ENCODE data around the gene RAI1.
"Not testable (repeated sequence)": the region's sequence is repeated elsewhere in the genome, so short reads cannot be mapped to it uniquely, and the experiment has no call there.

Gene RAI1

GRCh38 chr17:17682293-17682736, 1.1 kb downstream of the RAI1 start:
- Histone ChIP-seq H3K4me1 (ENCODE audit: control insufficient read depth, insufficient read depth, low read length, poor library complexity, severe bottlenecking) (peaks cover 34% of the 10 kb centered on the region), H3K4me3 (ENCODE audit: extremely low read depth, insufficient read depth, low read length, poor library complexity, severe bottlenecking) (peak overlapping the region; percentile 88), H3K9me3 (ENCODE audit: control insufficient read depth, low read length) (no peaks in the 10 kb centered on the region), H3K27ac (ENCODE audit: low read depth, low read length, severe bottlenecking) (peak overlapping the region; percentile 92), H3K36me3 (ENCODE audit: control insufficient read depth, insufficient read depth, low read length) (peaks cover 4% of the 10 kb centered on the region)
- 1 to 2% methylated on average over 31 to 34 of the region's 49 CpGs for WGBS, 2 experiments (ENCODE audit: insufficient coverage in 2 of 2)

DNA sequence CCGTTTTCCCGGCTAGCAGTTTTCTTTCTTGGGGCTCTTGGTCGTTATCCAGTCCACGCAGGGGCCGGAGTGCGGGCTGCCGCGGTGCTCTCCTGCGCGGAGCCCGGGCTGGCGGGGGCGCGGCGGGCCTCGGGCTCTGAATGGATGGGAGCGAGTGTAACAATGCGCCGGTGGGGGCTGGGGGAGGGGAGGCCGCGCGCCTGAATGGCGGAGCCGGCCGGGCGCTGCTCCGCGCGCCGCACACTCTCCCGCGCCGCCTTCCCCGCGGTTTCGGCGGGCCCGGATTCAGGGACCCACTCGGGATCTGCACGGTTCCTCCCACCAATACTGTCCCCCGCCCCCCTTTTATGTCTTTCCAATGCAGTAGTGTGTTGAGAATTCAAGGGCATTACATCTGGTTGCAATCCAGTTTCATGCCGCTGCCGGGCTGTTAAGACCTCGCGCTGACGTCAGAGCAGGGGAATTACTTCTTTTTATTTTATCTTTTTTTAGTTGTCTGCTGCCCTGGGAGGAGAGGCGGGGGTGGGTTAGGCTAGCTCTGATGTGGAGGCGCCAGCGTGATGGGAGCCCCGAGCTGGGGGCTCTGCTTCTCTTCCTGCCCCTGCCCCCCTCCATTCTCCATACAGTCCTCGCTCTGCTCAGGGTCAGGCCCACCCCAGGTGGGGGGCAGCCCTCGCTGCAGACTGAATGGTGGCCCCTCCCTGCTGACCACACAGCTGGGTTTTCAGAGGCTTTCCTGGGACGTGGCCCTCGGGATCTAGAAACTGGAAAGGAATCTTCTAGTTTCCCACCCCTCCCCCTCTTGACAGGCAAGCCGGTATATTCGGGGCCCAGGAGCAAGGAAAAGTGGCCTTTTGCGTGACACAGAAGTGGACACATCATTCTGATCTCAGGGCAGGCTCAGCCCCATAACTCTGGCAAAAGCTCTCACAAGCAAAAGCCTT, 1.8 kb downstream of the RAI1 start:
- H3K9me3 ChIP-seq (ENCODE audit: control insufficient read depth, low read length) = no peaks in the 10 kb centered on the region
- 0 to 3% methylated on average over 24 to 43 of the region's 57 CpGs for WGBS, 2 experiments (ENCODE audit: insufficient coverage in 2 of 2)
- H3K4me1 ChIP-seq (ENCODE audit: control insufficient read depth, insufficient read depth, low read length, poor library complexity, severe bottlenecking) = peaks cover 35% of the 10 kb centered on the region
- H3K27ac ChIP-seq (ENCODE audit: low read depth, low read length, severe bottlenecking) = peak overlapping the region; percentile 92
- H3K36me3 ChIP-seq (ENCODE audit: control insufficient read depth, insufficient read depth, low read length) = peaks cover 4% of the 10 kb centered on the region
- H3K4me3 ChIP-seq (ENCODE audit: extremely low read depth, insufficient read depth, low read length, poor library complexity, severe bottlenecking) = peak overlapping the region; percentile 88

DNA sequence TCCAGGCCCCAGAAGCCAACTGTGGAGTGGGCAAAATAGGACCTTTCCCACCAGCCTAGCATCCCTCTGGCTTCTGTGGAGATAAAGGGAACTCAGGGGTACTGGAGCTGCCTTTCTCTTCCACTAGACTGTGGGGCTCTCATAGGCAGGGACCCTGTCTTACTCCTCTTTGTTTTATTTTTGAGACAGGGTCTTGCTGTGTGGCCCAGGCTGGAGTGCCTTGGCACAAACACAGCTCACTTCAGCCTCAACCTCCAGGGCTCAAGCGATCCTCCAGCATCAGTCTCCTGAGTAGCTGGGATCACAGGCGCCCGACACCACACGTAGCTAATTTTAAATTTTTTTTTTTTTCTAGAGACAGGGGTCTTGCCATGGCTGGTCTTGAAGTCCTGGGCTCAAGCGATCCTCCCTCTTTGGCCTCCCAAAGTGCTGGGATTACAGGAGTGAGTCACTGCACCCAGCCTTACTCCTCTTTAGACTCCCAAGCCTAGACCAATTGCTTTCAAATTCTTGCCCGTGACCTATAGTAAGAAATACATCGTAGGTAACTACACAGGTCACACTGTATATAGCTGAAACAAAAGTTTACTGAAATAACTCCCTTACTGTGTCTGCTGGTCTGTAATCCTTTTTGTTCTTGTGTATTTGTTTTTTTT, 2.6 kb downstream of the RAI1 start:
- H3K4me3 ChIP-seq (ENCODE audit: extremely low read depth, insufficient read depth, low read length, poor library complexity, severe bottlenecking) = peak overlapping the region; percentile 88
- peaks cover 35% of the 10 kb centered on the region for H3K4me1 ChIP-seq (ENCODE audit: control insufficient read depth, insufficient read depth, low read length, poor library complexity, severe bottlenecking)
- WGBS, 2 experiments (ENCODE audit: insufficient coverage in 2 of 2) = 77 to 80% methylated on average over 1 to 2 of the region's 7 CpGs
- H3K27ac ChIP-seq (ENCODE audit: low read depth, low read length, severe bottlenecking) = peak overlapping the region; percentile 92
- H3K36me3 ChIP-seq (ENCODE audit: control insufficient read depth, insufficient read depth, low read length) = peaks cover 4% of the 10 kb centered on the region
- H3K9me3 ChIP-seq (ENCODE audit: control insufficient read depth, low read length) = no peaks in the 10 kb centered on the region

GRCh38 chr17:17684906-17685774, 3.9 kb downstream of the RAI1 start:
- H3K4me3 ChIP-seq (ENCODE audit: extremely low read depth, insufficient read depth, low read length, poor library complexity, severe bottlenecking) = no peak overlapping the region
- WGBS, 2 experiments (ENCODE audit: insufficient coverage in 2 of 2) = 71 to 77% methylated on average over 14 to 15 of the region's 15 CpGs
- H3K36me3 ChIP-seq (ENCODE audit: control insufficient read depth, insufficient read depth, low read length) = peaks cover 4% of the 10 kb centered on the region
- peaks cover 35% of the 10 kb centered on the region for H3K4me1 ChIP-seq (ENCODE audit: control insufficient read depth, insufficient read depth, low read length, poor library complexity, severe bottlenecking)
- peak overlapping the region; percentile 94 for H3K27ac ChIP-seq (ENCODE audit: low read depth, low read length, severe bottlenecking)
- no peaks in the 10 kb centered on the region for H3K9me3 ChIP-seq (ENCODE audit: control insufficient read depth, low read length)

- WGBS, 2 experiments (ENCODE audit: insufficient coverage in 2 of 2) = 16 to 30% methylated on average over 9 to 13 of the region's 14 CpGs
- peak overlapping the region; percentile 94 for H3K27ac ChIP-seq (ENCODE audit: low read depth, low read length, severe bottlenecking)
- H3K4me3 ChIP-seq (ENCODE audit: extremely low read depth, insufficient read depth, low read length, poor library complexity, severe bottlenecking) = peak overlapping the region; percentile 3
These were observed 4.6 kb downstream of the RAI1 start for GRCh38 chr17:17685775-17686291.

DNA sequence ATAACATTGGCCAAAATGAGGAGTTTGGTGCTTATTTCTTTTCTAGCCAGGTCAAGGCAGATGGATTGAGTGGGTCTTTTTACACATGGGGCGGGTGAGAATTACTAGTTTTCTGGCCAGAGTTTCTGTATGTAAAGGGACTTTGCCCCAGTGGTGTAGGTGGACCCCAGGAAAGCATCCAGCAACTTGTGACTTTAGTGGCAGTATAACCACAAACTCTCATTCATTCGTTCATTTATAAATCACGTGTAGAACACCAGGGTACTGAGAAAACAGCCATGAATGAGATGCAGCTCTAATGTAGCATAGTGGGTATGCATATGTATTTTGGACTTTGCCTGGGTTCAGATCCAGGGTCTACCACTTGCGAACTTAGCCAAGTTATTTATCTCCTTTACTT, 8.1 kb downstream of the RAI1 start:
- WGBS, 2 experiments (ENCODE audit: insufficient coverage in 2 of 2) = 94 to 96% methylated on average over 2 to 3 of the region's 4 CpGs

More at GRCh38 chr17:17685775-17686291, 4.6 kb downstream of the RAI1 start:
- H3K9me3 ChIP-seq (ENCODE audit: control insufficient read depth, low read length) = no peaks in the 10 kb centered on the region
- H3K4me1 ChIP-seq (ENCODE audit: control insufficient read depth, insufficient read depth, low read length, poor library complexity, severe bottlenecking) = peaks cover 42% of the 10 kb centered on the region
- peaks cover 4% of the 10 kb centered on the region for H3K36me3 ChIP-seq (ENCODE audit: control insufficient read depth, insufficient read depth, low read length)

GRCh38 chr17:17690233-17690632, 9.0 kb downstream of the RAI1 start:
- H3K36me3 ChIP-seq (ENCODE audit: control insufficient read depth, insufficient read depth, low read length); H3K4me3 ChIP-seq (ENCODE audit: extremely low read depth, insufficient read depth, low read length, poor library complexity, severe bottlenecking); H3K27ac ChIP-seq (ENCODE audit: low read depth, low read length, severe bottlenecking); H3K9me3 ChIP-seq (ENCODE audit: control insufficient read depth, low read length): not testable (repeated sequence)
- 86 to 97% methylated on average over 4 to 6 of the region's 7 CpGs for WGBS, 2 experiments (ENCODE audit: insufficient coverage in 2 of 2)
- peaks cover 62% of the 10 kb centered on the region for H3K4me1 ChIP-seq (ENCODE audit: control insufficient read depth, insufficient read depth, low read length, poor library complexity, severe bottlenecking)

More for the DNA sequence above, 8.1 kb downstream of the RAI1 start:
- peaks cover 4% of the 10 kb centered on the region for H3K36me3 ChIP-seq (ENCODE audit: control insufficient read depth, insufficient read depth, low read length)
- no peaks in the 10 kb centered on the region for H3K9me3 ChIP-seq (ENCODE audit: control insufficient read depth, low read length)
- H3K4me1 ChIP-seq (ENCODE audit: control insufficient read depth, insufficient read depth, low read length, poor library complexity, severe bottlenecking) = peaks cover 68% of the 10 kb centered on the region
- H3K27ac ChIP-seq (ENCODE audit: low read depth, low read length, severe bottlenecking) = no peak overlapping the region
- H3K4me3 ChIP-seq (ENCODE audit: extremely low read depth, insufficient read depth, low read length, poor library complexity, severe bottlenecking) = no peak overlapping the region

DNA sequence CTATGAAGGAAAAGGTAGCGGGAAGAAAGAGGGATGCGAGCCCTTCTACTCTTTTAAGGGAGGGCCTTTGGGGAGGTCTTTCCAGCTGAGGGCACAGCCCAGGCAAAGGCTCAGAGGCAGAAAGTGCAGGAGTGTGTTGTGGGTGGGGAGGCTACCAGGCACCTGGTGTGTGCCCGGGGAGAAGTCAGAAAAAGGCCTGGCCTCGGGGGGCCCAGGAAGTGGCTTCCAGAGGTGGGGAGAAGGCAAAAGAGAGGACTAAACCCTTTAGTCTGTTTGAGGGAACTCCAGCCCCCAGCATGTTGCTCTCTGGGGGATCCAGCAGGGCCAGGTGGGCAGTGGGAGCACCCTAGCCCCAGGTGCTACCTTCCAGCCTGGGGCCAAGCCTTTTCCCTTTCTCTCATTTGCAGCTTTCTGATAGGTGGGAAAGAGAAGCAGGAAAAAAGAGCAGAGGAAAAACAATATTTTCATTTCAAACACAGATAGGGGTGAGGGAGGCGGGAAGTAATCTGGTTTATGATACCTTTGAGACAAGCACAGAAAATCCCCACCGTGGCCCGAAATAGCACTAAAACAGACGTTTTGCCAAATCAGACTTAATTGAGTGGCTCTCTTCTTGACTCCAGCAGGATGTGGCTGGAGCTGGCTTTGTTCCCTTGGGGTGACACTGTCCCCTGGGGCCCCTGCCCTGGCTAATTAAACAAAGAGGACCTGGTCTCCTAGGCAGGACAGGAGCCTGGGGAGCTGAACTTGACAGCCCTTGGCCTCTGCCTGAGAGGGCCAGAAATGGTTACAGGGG, 10.4 kb downstream of the RAI1 start:
- peak overlapping the region; percentile 94 for H3K27ac ChIP-seq (ENCODE audit: low read depth, low read length, severe bottlenecking)
- H3K4me3 ChIP-seq (ENCODE audit: extremely low read depth, insufficient read depth, low read length, poor library complexity, severe bottlenecking) = no peak overlapping the region
- 86 to 87% methylated on average over 7 of the region's 8 CpGs for WGBS, 2 experiments (ENCODE audit: insufficient coverage in 2 of 2)
- H3K36me3 ChIP-seq (ENCODE audit: control insufficient read depth, insufficient read depth, low read length) = peaks cover 4% of the 10 kb centered on the region
- peaks cover 57% of the 10 kb centered on the region for H3K4me1 ChIP-seq (ENCODE audit: control insufficient read depth, insufficient read depth, low read length, poor library complexity, severe bottlenecking)
- no peaks in the 10 kb centered on the region for H3K9me3 ChIP-seq (ENCODE audit: control insufficient read depth, low read length)

- Histone ChIP-seq H3K4me3 (ENCODE audit: extremely low read depth, insufficient read depth, low read length, poor library complexity, severe bottlenecking) (no peak overlapping the region), H3K9me3 (ENCODE audit: control insufficient read depth, low read length) (no peaks in the 10 kb centered on the region), H3K4me1 (ENCODE audit: control insufficient read depth, insufficient read depth, low read length, poor library complexity, severe bottlenecking) (peaks cover 54% of the 10 kb centered on the region), H3K36me3 (ENCODE audit: control insufficient read depth, insufficient read depth, low read length) (no peaks in the 10 kb centered on the region), H3K27ac (ENCODE audit: low read depth, low read length, severe bottlenecking) (peak overlapping the region; percentile 94)
- 76 to 85% methylated on average over 4 to 6 of the region's 9 CpGs for WGBS, 2 experiments (ENCODE audit: insufficient coverage in 2 of 2)
These were observed 11.3 kb downstream of the RAI1 start for GRCh38 chr17:17692353-17693252.
